ENCODE measurements around the gene C19orf44.
"Not testable (repeated sequence)": the region's sequence is repeated elsewhere in the genome, so short reads cannot be mapped to it uniquely, and the experiment has no call there.

C19orf44 gene

GRCh38 chr19:16541526-16542044, 45.4 kb downstream of the C19orf44 start:
- DNase-seq = no peak

GRCh38 chr19:16542045-16542909, 46.1 kb downstream of the C19orf44 start, which contains the start of gene CHERP:
Gene CHERP (minus strand): TSS chr19:16542437. CDS start chr19:16542378, 59 bp downstream.
- peak; percentile 79 for DNase-seq

GRCh38 chr19:16542910-16543472, 46.8 kb downstream of the C19orf44 start:
- no peak for DNase-seq

GRCh38 chr19:16543734-16544133, 47.5 kb downstream of the C19orf44 start:
- DNase-seq = not testable (repeated sequence)

- DNase-seq = no peak
Measured at GRCh38 chr19:16544473-16545231, 48.5 kb downstream of the C19orf44 start.

GRCh38 chr19:16548956-16549355, 52.8 kb downstream of the C19orf44 start:
- DNase-seq = no peak

GRCh38 chr19:16551902-16552301, 55.7 kb downstream of the C19orf44 start:
- not testable (repeated sequence) for DNase-seq

GRCh38 chr19:16554776-16555175, 58.6 kb downstream of the C19orf44 start:
- DNase-seq = no peak

- no peak for DNase-seq
Measured at GRCh38 chr19:16559780-16560276, 63.6 kb downstream of the C19orf44 start.

GRCh38 chr19:16561382-16561781, 65.2 kb downstream of the C19orf44 start:
- DNase-seq = no peak

GRCh38 chr19:16562608-16563025, 66.4 kb downstream of the C19orf44 start:
- no peak for DNase-seq

- DNase-seq = no peak
Measured at GRCh38 chr19:16564842-16565241, 68.6 kb downstream of the C19orf44 start.

GRCh38 chr19:16566161-16566560, 70.0 kb downstream of the C19orf44 start:
- DNase-seq = no peak

- no peak for DNase-seq
Measured at GRCh38 chr19:16566702-16567101, 70.5 kb downstream of the C19orf44 start.

- DNase-seq = no peak
Measured at GRCh38 chr19:16569609-16570320, 73.6 kb downstream of the C19orf44 start.

Data from NCI-H2029 treated with DMSO at 0.1 percent for 48 hours (cell line).